ENCODE measurements around the gene ALDH2.

The ALDH2 gene

DNA sequence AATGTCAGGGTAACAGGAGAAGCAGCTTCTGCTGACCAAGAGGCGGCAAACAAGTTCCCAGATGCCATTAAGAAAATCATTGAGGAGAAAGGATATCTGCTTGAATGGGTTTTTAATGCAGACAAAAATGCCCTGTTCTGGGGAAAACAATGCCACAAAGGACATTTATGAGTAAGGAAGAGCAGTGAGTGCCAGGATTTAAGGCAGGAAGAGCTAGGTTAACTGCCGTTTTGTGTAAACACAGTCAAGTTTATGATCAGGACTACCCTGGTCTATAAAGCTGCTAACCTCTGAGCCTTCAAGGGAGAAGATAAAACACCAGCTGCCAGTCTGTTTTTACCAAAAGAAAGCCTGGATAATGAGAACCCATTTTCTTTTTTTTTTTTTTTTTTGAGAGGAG is 83.8 kb downstream of the ALDH2 start:
- no peak for DNase-seq (ENCODE audit: low read depth)
- no peak for TF ChIP-seq CTCF (IDR thresholded peaks at IDR 0.05; ENCODE audit: control insufficient read depth, insufficient read depth, low read depth, low read length, missing control alignments)
- no peak overlapping the region for H3K4me3 ChIP-seq (ENCODE audit: control insufficient read depth, low read depth, low read length)

DNA sequence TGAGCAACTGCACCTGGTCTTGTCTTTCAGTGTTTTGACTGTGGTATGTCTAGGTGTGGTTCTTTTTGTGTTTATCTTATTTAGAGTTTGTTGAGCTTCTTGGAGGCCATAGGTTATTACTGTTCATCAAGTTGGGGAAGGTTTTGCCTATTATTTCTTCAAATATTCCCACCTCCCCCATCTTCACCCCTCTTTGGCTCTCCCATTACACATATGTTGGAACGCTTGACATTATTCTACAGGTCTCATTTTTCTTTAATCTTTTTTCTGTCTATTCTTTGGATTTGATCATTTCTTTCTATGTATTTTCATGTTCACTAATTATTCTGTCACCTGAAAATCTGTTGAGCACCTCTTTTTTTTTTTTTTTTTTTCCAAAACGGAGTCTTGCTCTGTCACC is 91.5 kb downstream of the ALDH2 start:
- no peak overlapping the region for H3K4me3 ChIP-seq (ENCODE audit: control insufficient read depth, low read depth, low read length)
- no peak for TF ChIP-seq CTCF (IDR thresholded peaks at IDR 0.05; ENCODE audit: control insufficient read depth, insufficient read depth, low read depth, low read length, missing control alignments)
- no peak for DNase-seq (ENCODE audit: low read depth)

GRCh38 chr12:111858778-111859177 is 92.0 kb downstream of the ALDH2 start:
- no peak for TF ChIP-seq CTCF (IDR thresholded peaks at IDR 0.05; ENCODE audit: control insufficient read depth, insufficient read depth, low read depth, low read length, missing control alignments)
- DNase-seq (ENCODE audit: low read depth) = no peak
- no peak overlapping the region for H3K4me3 ChIP-seq (ENCODE audit: control insufficient read depth, low read depth, low read length)

DNA sequence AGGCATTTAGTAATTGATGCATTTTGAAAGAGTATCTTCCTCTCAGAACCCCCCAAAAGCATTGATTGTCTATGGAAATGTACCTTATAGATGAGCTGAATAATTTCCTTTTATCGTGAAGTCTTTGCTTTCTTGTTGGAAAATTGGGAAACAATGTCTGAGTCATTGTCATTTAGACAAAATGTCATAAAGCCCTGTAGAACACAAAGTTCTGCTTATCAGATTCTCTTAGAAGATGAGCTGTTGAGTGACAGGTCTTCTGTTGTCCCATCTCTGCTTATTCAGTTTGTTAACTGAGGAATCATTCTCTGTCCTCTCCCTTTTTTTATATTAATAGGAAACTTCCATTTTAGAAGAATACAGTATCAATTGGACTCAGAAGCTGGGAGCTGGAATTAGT is 98.2 kb downstream of the ALDH2 start:
- no peak overlapping the region for H3K4me3 ChIP-seq (ENCODE audit: control insufficient read depth, low read depth, low read length)
- no peak for TF ChIP-seq CTCF (IDR thresholded peaks at IDR 0.05; ENCODE audit: control insufficient read depth, insufficient read depth, low read depth, low read length, missing control alignments)
- no peak for DNase-seq (ENCODE audit: low read depth)
